GM18873 (cell line): ENCODE results near the gene TUBA3E.
"Not testable (repeated sequence)": the region's sequence is repeated elsewhere in the genome, so short reads cannot be mapped to it uniquely, and the experiment has no call there.

Source experiments
- ATAC-seq: cut with Tn5 transposase; IDR thresholded peaks from one replicate; pipeline ENCODE4 v1.9.1; 2021; ENCODE audit warnings: mild to moderate bottlenecking, moderate library complexity, moderate number of reproducible peaks; ENCODE audit not compliant: unreplicated experiment, low FRiP score

The TUBA3E gene

GRCh38 chr2:130198343-130198742, at the start of gene TUBA3E:
Gene TUBA3E, minus strand, starts transcription at chr2:130198439. Its CDS starts 79 bp downstream, at chr2:130198360.
- no peak for ATAC-seq

GRCh38 chr2:130246430-130246829, 48.2 kb upstream of the TUBA3E start:
- ATAC-seq, result no peak

- ATAC-seq, result no peak
Observed at GRCh38 chr2:130245976-130246375, 47.7 kb upstream of the TUBA3E start.

GRCh38 chr2:130243359-130243758, 45.1 kb upstream of the TUBA3E start:
- no peak for ATAC-seq

- no peak for ATAC-seq
Observed at GRCh38 chr2:130241041-130241707, 42.9 kb upstream of the TUBA3E start.

- ATAC-seq, result not testable (repeated sequence)
Observed at GRCh38 chr2:130239581-130239980, 41.3 kb upstream of the TUBA3E start.

GRCh38 chr2:130233066-130233465, 34.8 kb upstream of the TUBA3E start:
- ATAC-seq, result not testable (repeated sequence)

GRCh38 chr2:130231656-130232055, 33.4 kb upstream of the TUBA3E start:
- no peak for ATAC-seq

- not testable (repeated sequence) for ATAC-seq
Observed at GRCh38 chr2:130230907-130231306, 32.7 kb upstream of the TUBA3E start.

GRCh38 chr2:130230376-130230775, 32.1 kb upstream of the TUBA3E start:
- ATAC-seq, result not testable (repeated sequence)

GRCh38 chr2:130229161-130229510, 30.9 kb upstream of the TUBA3E start:
- not testable (repeated sequence) for ATAC-seq

GRCh38 chr2:130228467-130229160, 30.4 kb upstream of the TUBA3E start:
- not testable (repeated sequence) for ATAC-seq

- not testable (repeated sequence) for ATAC-seq
Observed at GRCh38 chr2:130228005-130228404, 29.8 kb upstream of the TUBA3E start.

GRCh38 chr2:130222523-130222922, 24.3 kb upstream of the TUBA3E start:
- ATAC-seq, result peak; percentile 59

GRCh38 chr2:130220505-130220904, 22.3 kb upstream of the TUBA3E start:
- not testable (repeated sequence) for ATAC-seq

- ATAC-seq, result not testable (repeated sequence)
Observed at GRCh38 chr2:130219147-130219546, 20.9 kb upstream of the TUBA3E start.

GRCh38 chr2:130207051-130207450, 8.8 kb upstream of the TUBA3E start:
- not testable (repeated sequence) for ATAC-seq

GRCh38 chr2:130203150-130203549, 4.9 kb upstream of the TUBA3E start:
- not testable (repeated sequence) for ATAC-seq

GRCh38 chr2:130202518-130202917, 4.3 kb upstream of the TUBA3E start:
- ATAC-seq, result not testable (repeated sequence)

GRCh38 chr2:130196052-130196451, 2.2 kb downstream of the TUBA3E start:
- not testable (repeated sequence) for ATAC-seq

- not testable (repeated sequence) for ATAC-seq
Observed at GRCh38 chr2:130195089-130195635, 3.1 kb downstream of the TUBA3E start.

GRCh38 chr2:130193824-130194223, 4.4 kb downstream of the TUBA3E start:
- not testable (repeated sequence) for ATAC-seq
